ENCODE data around the gene ZNF615. TPM values are rescaled to one million over a fixed set of nuclear protein-coding genes. Genes with fewer than 3 reads are reported as not detected.

ZNF615 gene
- total and polyA plus RNA-seq, 2 experiments from 2014 or later = 4.5 to 11.4 TPM

GRCh38 chr19:52020506-52020905 is 12.5 kb upstream of the ZNF615 start (continued):
- TF ChIP-seq, protein P1, sequence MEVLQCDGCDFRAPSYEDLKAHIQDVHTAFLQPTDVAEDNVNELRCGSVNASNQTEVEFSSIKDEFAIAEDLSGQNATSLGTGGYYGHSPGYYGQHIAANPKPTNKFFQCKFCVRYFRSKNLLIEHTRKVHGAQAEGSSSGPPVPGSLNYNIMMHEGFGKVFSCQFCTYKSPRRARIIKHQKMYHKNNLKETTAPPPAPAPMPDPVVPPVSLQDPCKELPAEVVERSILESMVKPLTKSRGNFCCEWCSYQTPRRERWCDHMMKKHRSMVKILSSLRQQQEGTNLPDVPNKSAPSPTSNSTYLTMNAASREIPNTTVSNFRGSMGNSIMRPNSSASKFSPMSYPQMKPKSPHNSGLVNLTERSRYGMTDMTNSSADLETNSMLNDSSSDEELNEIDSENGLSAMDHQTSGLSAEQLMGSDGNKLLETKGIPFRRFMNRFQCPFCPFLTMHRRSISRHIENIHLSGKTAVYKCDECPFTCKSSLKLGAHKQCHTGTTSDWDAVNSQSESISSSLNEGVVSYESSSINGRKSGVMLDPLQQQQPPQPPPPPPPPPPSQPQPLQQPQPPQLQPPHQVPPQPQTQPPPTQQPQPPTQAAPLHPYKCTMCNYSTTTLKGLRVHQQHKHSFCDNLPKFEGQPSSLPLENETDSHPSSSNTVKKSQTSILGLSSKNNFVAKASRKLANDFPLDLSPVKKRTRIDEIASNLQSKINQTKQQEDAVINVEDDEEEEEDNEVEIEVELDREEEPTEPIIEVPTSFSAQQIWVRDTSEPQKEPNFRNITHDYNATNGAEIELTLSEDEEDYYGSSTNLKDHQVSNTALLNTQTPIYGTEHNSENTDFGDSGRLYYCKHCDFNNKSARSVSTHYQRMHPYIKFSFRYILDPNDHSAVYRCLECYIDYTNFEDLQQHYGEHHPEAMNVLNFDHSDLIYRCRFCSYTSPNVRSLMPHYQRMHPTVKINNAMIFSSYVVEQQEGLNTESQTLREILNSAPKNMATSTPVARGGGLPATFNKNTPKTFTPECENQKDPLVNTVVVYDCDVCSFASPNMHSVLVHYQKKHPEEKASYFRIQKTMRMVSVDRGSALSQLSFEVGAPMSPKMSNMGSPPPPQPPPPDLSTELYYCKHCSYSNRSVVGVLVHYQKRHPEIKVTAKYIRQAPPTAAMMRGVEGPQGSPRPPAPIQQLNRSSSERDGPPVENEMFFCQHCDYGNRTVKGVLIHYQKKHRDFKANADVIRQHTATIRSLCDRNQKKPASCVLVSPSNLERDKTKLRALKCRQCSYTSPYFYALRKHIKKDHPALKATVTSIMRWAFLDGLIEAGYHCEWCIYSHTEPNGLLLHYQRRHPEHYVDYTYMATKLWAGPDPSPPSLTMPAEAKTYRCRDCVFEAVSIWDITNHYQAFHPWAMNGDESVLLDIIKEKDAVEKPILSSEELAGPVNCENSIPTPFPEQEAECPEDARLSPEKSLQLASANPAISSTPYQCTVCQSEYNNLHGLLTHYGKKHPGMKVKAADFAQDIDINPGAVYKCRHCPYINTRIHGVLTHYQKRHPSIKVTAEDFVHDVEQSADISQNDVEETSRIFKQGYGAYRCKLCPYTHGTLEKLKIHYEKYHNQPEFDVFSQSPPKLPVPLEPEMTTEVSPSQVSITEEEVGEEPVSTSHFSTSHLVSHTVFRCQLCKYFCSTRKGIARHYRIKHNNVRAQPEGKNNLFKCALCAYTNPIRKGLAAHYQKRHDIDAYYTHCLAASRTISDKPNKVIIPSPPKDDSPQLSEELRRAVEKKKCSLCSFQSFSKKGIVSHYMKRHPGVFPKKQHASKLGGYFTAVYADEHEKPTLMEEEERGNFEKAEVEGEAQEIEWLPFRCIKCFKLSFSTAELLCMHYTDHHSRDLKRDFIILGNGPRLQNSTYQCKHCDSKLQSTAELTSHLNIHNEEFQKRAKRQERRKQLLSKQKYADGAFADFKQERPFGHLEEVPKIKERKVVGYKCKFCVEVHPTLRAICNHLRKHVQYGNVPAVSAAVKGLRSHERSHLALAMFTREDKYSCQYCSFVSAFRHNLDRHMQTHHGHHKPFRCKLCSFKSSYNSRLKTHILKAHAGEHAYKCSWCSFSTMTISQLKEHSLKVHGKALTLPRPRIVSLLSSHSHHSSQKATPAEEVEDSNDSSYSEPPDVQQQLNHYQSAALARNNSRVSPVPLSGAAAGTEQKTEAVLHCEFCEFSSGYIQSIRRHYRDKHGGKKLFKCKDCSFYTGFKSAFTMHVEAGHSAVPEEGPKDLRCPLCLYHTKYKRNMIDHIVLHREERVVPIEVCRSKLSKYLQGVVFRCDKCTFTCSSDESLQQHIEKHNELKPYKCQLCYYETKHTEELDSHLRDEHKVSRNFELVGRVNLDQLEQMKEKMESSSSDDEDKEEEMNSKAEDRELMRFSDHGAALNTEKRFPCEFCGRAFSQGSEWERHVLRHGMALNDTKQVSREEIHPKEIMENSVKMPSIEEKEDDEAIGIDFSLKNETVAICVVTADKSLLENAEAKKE (CRISPR knock-in tag; IDR thresholded peaks at IDR 0.05) = no peak
- TF ChIP-seq CREB1 (CRISPR knock-in tag; IDR thresholded peaks at IDR 0.05; ENCODE audit: low read depth) = no peak
- no peak for TF ChIP-seq EZH2 (IDR thresholded peaks at IDR 0.05; ENCODE audit: low read depth, unreplicated experiment)
- no peak for TF ChIP-seq EZH2phosphoT487 (IDR thresholded peaks at IDR 0.05; ENCODE audit: unreplicated experiment)
- no peak for TF ChIP-seq ZNF114 (CRISPR knock-in tag; IDR thresholded peaks at IDR 0.05)
- no peak for TF ChIP-seq REST (IDR thresholded peaks at IDR 0.05; ENCODE audit: unreplicated experiment)

All from GM23338 (cell line).